ENCODE measurements around the gene MGLL.

The MGLL gene

GRCh38 chr3:127762787-127763105, 59.6 kb downstream of the MGLL start:
- no peak overlapping the region for H3K9ac ChIP-seq (ENCODE audit: low read depth, low read length)
- no peak overlapping the region for H3K4me2 ChIP-seq (ENCODE audit: insufficient read depth, low read length)
- TF ChIP-seq EZH2 (IDR thresholded peaks at IDR 0.05; ENCODE audit: borderline replicate concordance, low read depth, low read length, severe bottlenecking) (no peak), CTCF (IDR thresholded peaks at IDR 0.05; ENCODE audit: borderline replicate concordance, extremely low read depth, low read length, poor library complexity, severe bottlenecking) (no peak)
- no peaks in the 10 kb centered on the region for H3K4me1 ChIP-seq (ENCODE audit: insufficient read depth, low read length)
- H2AFZ ChIP-seq (ENCODE audit: low read depth, low read length) = no peak overlapping the region
- H3K4me3 ChIP-seq (ENCODE audit: low read depth in 1 of 2, low read length in 2 of 2) = no peak overlapping the region
- H4K20me1 ChIP-seq (ENCODE audit: insufficient read depth, low read length) = no peaks in the 10 kb centered on the region
- ATAC-seq (ENCODE audit: insufficient read depth, low read depth) (no peak), DNase-seq (no peak)
- no peaks in the 10 kb centered on the region for H3K9me3 ChIP-seq (ENCODE audit: insufficient read depth, low read length, severe bottlenecking)
- no peaks in the 10 kb centered on the region for H3K79me2 ChIP-seq (ENCODE audit: insufficient read depth, low read length)
- no peaks in the 10 kb centered on the region for H3K27me3 ChIP-seq (ENCODE audit: insufficient read depth, low read length, poor library complexity)
- H3K36me3 ChIP-seq (ENCODE audit: insufficient read depth, low read length) = no peaks in the 10 kb centered on the region
- no peak overlapping the region for H3K27ac ChIP-seq (ENCODE audit: low read length)

- H3K9me3 ChIP-seq (ENCODE audit: insufficient read depth, low read length, severe bottlenecking) = no peaks in the 10 kb centered on the region
- no peak overlapping the region for H2AFZ ChIP-seq (ENCODE audit: low read depth, low read length)
- H3K27ac ChIP-seq (ENCODE audit: low read length) = no peak overlapping the region
- ATAC-seq (ENCODE audit: insufficient read depth, low read depth) = no peak
- H4K20me1 ChIP-seq (ENCODE audit: insufficient read depth, low read length) = no peaks in the 10 kb centered on the region
- no peaks in the 10 kb centered on the region for H3K4me1 ChIP-seq (ENCODE audit: insufficient read depth, low read length)
- no peaks in the 10 kb centered on the region for H3K79me2 ChIP-seq (ENCODE audit: insufficient read depth, low read length)
- no peaks in the 10 kb centered on the region for H3K36me3 ChIP-seq (ENCODE audit: insufficient read depth, low read length)
- no peak overlapping the region for H3K9ac ChIP-seq (ENCODE audit: low read depth, low read length)
- H3K27me3 ChIP-seq (ENCODE audit: insufficient read depth, low read length, poor library complexity) = no peaks in the 10 kb centered on the region
- no peak overlapping the region for H3K4me2 ChIP-seq (ENCODE audit: insufficient read depth, low read length)
- no peak for TF ChIP-seq CTCF (IDR thresholded peaks at IDR 0.05; ENCODE audit: borderline replicate concordance, extremely low read depth, low read length, poor library complexity, severe bottlenecking)
- TF ChIP-seq EZH2 (IDR thresholded peaks at IDR 0.05; ENCODE audit: borderline replicate concordance, low read depth, low read length, severe bottlenecking) = no peak
- H3K4me3 ChIP-seq (ENCODE audit: low read depth in 1 of 2, low read length in 2 of 2) = no peak overlapping the region
- no peak for DNase-seq
Measured at GRCh38 chr3:127762077-127762786, 60.1 kb downstream of the MGLL start.

- H4K20me1 ChIP-seq (ENCODE audit: insufficient read depth, low read length) = no peaks in the 10 kb centered on the region
- H3K36me3 ChIP-seq (ENCODE audit: insufficient read depth, low read length) = no peaks in the 10 kb centered on the region
- no peaks in the 10 kb centered on the region for H3K4me1 ChIP-seq (ENCODE audit: insufficient read depth, low read length)
- no peak overlapping the region for H3K4me2 ChIP-seq (ENCODE audit: insufficient read depth, low read length)
- no peak overlapping the region for H3K27ac ChIP-seq (ENCODE audit: low read length)
- peaks cover 4% of the 10 kb centered on the region for H3K27me3 ChIP-seq (ENCODE audit: insufficient read depth, low read length, poor library complexity)
- no peak overlapping the region for H2AFZ ChIP-seq (ENCODE audit: low read depth, low read length)
- TF ChIP-seq EZH2 (IDR thresholded peaks at IDR 0.05; ENCODE audit: borderline replicate concordance, low read depth, low read length, severe bottlenecking) (no peak), CTCF (IDR thresholded peaks at IDR 0.05; ENCODE audit: borderline replicate concordance, extremely low read depth, low read length, poor library complexity, severe bottlenecking) (no peak)
- no peaks in the 10 kb centered on the region for H3K9me3 ChIP-seq (ENCODE audit: insufficient read depth, low read length, severe bottlenecking)
- DNase-seq (no peak), ATAC-seq (ENCODE audit: insufficient read depth, low read depth) (no peak)
- no peak overlapping the region for H3K9ac ChIP-seq (ENCODE audit: low read depth, low read length)
- no peak overlapping the region for H3K4me3 ChIP-seq (ENCODE audit: low read depth in 1 of 2, low read length in 2 of 2)
- H3K79me2 ChIP-seq (ENCODE audit: insufficient read depth, low read length) = no peaks in the 10 kb centered on the region
Measured at GRCh38 chr3:127761441-127761801, 60.9 kb downstream of the MGLL start.
